ENCODE data around the gene SLC2A13. TPM values are rescaled to one million over a fixed set of nuclear protein-coding genes. Genes with fewer than 3 reads are reported as not detected.

The SLC2A13 gene
- total and polyA plus RNA-seq, 2 donors (not counting 3 experiments of a cell fraction or from before 2014, with no cell fraction given) = 1.2 to 4.9 TPM

- H3K9me1 ChIP-seq (replicated peaks; ENCODE audit: control insufficient read depth, extremely low read depth, insufficient read depth, low read length) = no peaks in the 10 kb centered on the region
- BruUV-seq (replicated peaks) = no TSS peak
- no peak overlapping the region for H3K27ac ChIP-seq (ENCODE audit: insufficient read depth, low read depth, low read length)
- H3K9ac ChIP-seq (replicated peaks; ENCODE audit: extremely low read depth, insufficient read depth, low read length) = no peak overlapping the region
- dilution Hi-C loops (cut with MboI; ENCODE audit: extremely low pct_ligation_motif_present, low sequenced_read_pairs) (no loop called here), intact Hi-C loops (cut with micrococcal nuclease) (no loop called here)
- no peak for TF ChIP-seq MYC (IDR thresholded peaks at IDR 0.05; ENCODE audit: low read depth, low read length)
- no peak for TF ChIP-seq POLR2AphosphoS5 (IDR thresholded peaks at IDR 0.05; ENCODE audit: insufficient read depth, low read depth, low read length)
- TF ChIP-seq JUN (IDR thresholded peaks at IDR 0.05; ENCODE audit: borderline replicate concordance, insufficient read depth, insufficient read length, low read depth) = no peak
- H3K36me3 ChIP-seq (ENCODE audit: control insufficient read depth in 2 of 2, extremely low read depth in 1 of 2, insufficient read depth in 2 of 2, low read length in 2 of 2) = no peaks in the 10 kb centered on the region
- H3K27me3 ChIP-seq (ENCODE audit: control insufficient read depth in 2 of 2, insufficient read depth in 2 of 2, low read length in 2 of 2) = no peaks in the 10 kb centered on the region
- H3K4me3 ChIP-seq (replicated peaks in 1 of 3; ENCODE audit: insufficient read depth in 1 of 3, low read depth in 1 of 3, low read length in 3 of 3) = no peak overlapping the region
- DNase-seq (ENCODE audit: low read depth, low spot score) = no peak
- ChIA-PET POLR2A (no interaction called here), CTCF (interaction anchor here (7.7 kb wide), 1 partner anchor 24 kb away, joined by 46 read pairs; no protein-coding TSS in a partner anchor)
- H3K9me3 ChIP-seq (replicated peaks; ENCODE audit: control insufficient read depth, insufficient read depth, low read length) = no peaks in the 10 kb centered on the region
- no peak overlapping the region for H3K4me2 ChIP-seq (ENCODE audit: insufficient read depth, low read length)
- no peak for FAIRE-seq
- no peak overlapping the region for H2AFZ ChIP-seq (ENCODE audit: low read depth, low read length)
- no peaks in the 10 kb centered on the region for H3K79me2 ChIP-seq (ENCODE audit: control insufficient read depth, insufficient read depth, low read length)
- H3K4me1 ChIP-seq (ENCODE audit: control insufficient read depth, extremely low read depth, insufficient read depth, low read length) = no peaks in the 10 kb centered on the region
- H4K20me1 ChIP-seq (replicated peaks; ENCODE audit: control insufficient read depth, extremely low read depth, insufficient read depth, low read length) = no peaks in the 10 kb centered on the region
Measured at GRCh38 chr12:40034712-40035111, 71.2 kb downstream of the SLC2A13 start.

- Histone ChIP-seq H3K4me2 (ENCODE audit: insufficient read depth, low read length) (no peak overlapping the region), H3K79me2 (ENCODE audit: control insufficient read depth, insufficient read depth, low read length) (no peaks in the 10 kb centered on the region), H3K9ac (replicated peaks; ENCODE audit: extremely low read depth, insufficient read depth, low read length) (no peak overlapping the region), H3K27me3 (ENCODE audit: control insufficient read depth in 2 of 2, insufficient read depth in 2 of 2, low read length in 2 of 2) (no peaks in the 10 kb centered on the region), H3K9me1 (replicated peaks; ENCODE audit: control insufficient read depth, extremely low read depth, insufficient read depth, low read length) (no peaks in the 10 kb centered on the region), H4K20me1 (replicated peaks; ENCODE audit: control insufficient read depth, extremely low read depth, insufficient read depth, low read length) (no peaks in the 10 kb centered on the region), H3K9me3 (replicated peaks; ENCODE audit: control insufficient read depth, insufficient read depth, low read length) (no peaks in the 10 kb centered on the region), H3K4me3 (replicated peaks in 1 of 3; ENCODE audit: insufficient read depth in 1 of 3, low read depth in 1 of 3, low read length in 3 of 3) (no peak overlapping the region), H3K27ac (ENCODE audit: insufficient read depth, low read depth, low read length) (no peak overlapping the region), H3K4me1 (ENCODE audit: control insufficient read depth, extremely low read depth, insufficient read depth, low read length) (no peaks in the 10 kb centered on the region), H2AFZ (ENCODE audit: low read depth, low read length) (no peak overlapping the region), H3K36me3 (ENCODE audit: control insufficient read depth in 2 of 2, extremely low read depth in 1 of 2, insufficient read depth in 2 of 2, low read length in 2 of 2) (no peaks in the 10 kb centered on the region)
- no TSS peak for BruUV-seq (replicated peaks)
- POLR2A ChIA-PET = no interaction called here
- TF ChIP-seq EZH2 (IDR thresholded peaks at IDR 0.05; ENCODE audit: borderline replicate concordance, low read depth, low read length, severe bottlenecking) (no peak), MYC (IDR thresholded peaks at IDR 0.05; ENCODE audit: low read depth, low read length) (no peak), GATA2 (IDR thresholded peaks at IDR 0.05; ENCODE audit: insufficient read depth, insufficient read length, low read depth, low read length) (no peak), FOS (IDR thresholded peaks at IDR 0.05; ENCODE audit: borderline replicate concordance, insufficient read depth, low read length) (no peak), POLR2A (IDR thresholded peaks at IDR 0.05; ENCODE audit: low read depth, low read length) (no peak), JUN (IDR thresholded peaks at IDR 0.05; ENCODE audit: borderline replicate concordance, insufficient read depth, insufficient read length, low read depth) (no peak), POLR2AphosphoS5 (IDR thresholded peaks at IDR 0.05; ENCODE audit: insufficient read depth, low read depth, low read length) (no peak)
- TF ChIP-seq, protein P1, sequence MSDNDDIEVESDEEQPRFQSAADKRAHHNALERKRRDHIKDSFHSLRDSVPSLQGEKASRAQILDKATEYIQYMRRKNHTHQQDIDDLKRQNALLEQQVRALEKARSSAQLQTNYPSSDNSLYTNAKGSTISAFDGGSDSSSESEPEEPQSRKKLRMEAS (IDR thresholded peaks at IDR 0.05; ENCODE audit: insufficient read depth, insufficient read length) = no peak
- TF ChIP-seq, protein P2, sequence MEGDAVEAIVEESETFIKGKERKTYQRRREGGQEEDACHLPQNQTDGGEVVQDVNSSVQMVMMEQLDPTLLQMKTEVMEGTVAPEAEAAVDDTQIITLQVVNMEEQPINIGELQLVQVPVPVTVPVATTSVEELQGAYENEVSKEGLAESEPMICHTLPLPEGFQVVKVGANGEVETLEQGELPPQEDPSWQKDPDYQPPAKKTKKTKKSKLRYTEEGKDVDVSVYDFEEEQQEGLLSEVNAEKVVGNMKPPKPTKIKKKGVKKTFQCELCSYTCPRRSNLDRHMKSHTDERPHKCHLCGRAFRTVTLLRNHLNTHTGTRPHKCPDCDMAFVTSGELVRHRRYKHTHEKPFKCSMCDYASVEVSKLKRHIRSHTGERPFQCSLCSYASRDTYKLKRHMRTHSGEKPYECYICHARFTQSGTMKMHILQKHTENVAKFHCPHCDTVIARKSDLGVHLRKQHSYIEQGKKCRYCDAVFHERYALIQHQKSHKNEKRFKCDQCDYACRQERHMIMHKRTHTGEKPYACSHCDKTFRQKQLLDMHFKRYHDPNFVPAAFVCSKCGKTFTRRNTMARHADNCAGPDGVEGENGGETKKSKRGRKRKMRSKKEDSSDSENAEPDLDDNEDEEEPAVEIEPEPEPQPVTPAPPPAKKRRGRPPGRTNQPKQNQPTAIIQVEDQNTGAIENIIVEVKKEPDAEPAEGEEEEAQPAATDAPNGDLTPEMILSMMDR (IDR thresholded peaks at IDR 0.05; ENCODE audit: extremely low read depth in 1 of 2, insufficient read depth in 1 of 2, low read depth in 1 of 2, low read length in 2 of 2) = no peak
- DNase-seq (ENCODE audit: low read depth, low spot score) (no peak), FAIRE-seq (no peak)
- dilution Hi-C loops (cut with MboI; ENCODE audit: extremely low pct_ligation_motif_present, low sequenced_read_pairs) = no loop called here
- intact Hi-C loops (cut with micrococcal nuclease) = no loop called here
- CTCF ChIA-PET = interaction anchor here (7.7 kb wide), 1 partner anchor 24 kb away, joined by 46 read pairs; no protein-coding TSS in a partner anchor
Measured at GRCh38 chr12:40034156-40034555, 71.7 kb downstream of the SLC2A13 start.
